Adrenal gland (tissue), 12 donors: Measurements from ENCODE around the gene NRP2. TPM values are rescaled to one million over a fixed set of nuclear protein-coding genes. Genes with fewer than 3 reads are reported as not detected.

ENCODE experiments used
- DNase-seq, 7 donors: peaks; one replicate each; pipeline ENCODE4 v3.0.0-alpha.2; 2019 to 2020
- H3K27ac ChIP-seq, 5 donors: fragments of 200-600 bp; sonication (generic) in 4 of 5; 1 replicate in 3 of 5; 2 replicates in 2 of 5; pipeline versions ENCODE4 v1.5.1 to v1.8.0; 2016 to 2020; ENCODE audit warnings: mild to moderate bottlenecking in 1 of 5
- H3K27me3 ChIP-seq: fragments of 200-600 bp; 2 replicates; pipeline ENCODE4 v1.8.0; 2021
- H3K36me3 ChIP-seq, 2 donors: fragments of 200-600 bp; replicated peaks in 1 of 2; 1 replicate in 1 of 2; 2 replicates in 1 of 2; pipeline versions ENCODE4 v1.5.1 to v1.8.0; 2018 to 2022
- H3K4me1 ChIP-seq, 2 donors: fragments of 200-600 bp; replicated peaks in 1 of 2; 1 replicate in 1 of 2; 2 replicates in 1 of 2; pipeline versions ENCODE4 v1.5.1 to v1.8.0; 2018 to 2021
- H3K4me3 ChIP-seq, 4 donors: fragments of 200-600 bp; sonication (generic) in 3 of 4; one replicate each; pipeline ENCODE4 v1.5.1; 2016 to 2018
- H3K9me3 ChIP-seq, 3 donors: fragments of 200-600 bp; sonication (generic) in 1 of 3; replicated peaks in 1 of 3; 1 replicate in 2 of 3; 2 replicates in 1 of 3; pipeline versions ENCODE4 v1.5.1 to v1.8.0; 2016 to 2021
- CTCF ChIP-seq, 6 experiments: fragments of 450-650 bp in 4 of 6; fragments of 200-600 bp in 2 of 6; sonication (generic) in 1 of 6; IDR thresholded peaks; 1 replicate in 5 of 6; 2 replicates in 1 of 6; pipeline versions ENCODE4 v1.5.1 to v1.8.0; 2016 to 2021; ENCODE audit warnings: antibody characterized with exemption in 6 of 6, mild to moderate bottlenecking in 2 of 6, moderate library complexity in 1 of 6
- POLR2A ChIP-seq, 2 donors: fragments of 450-650 bp; IDR thresholded peaks; one replicate each; pipeline ENCODE4 v1.6.1; 2017; ENCODE audit warnings: antibody characterized with exemption in 2 of 2, mild to moderate bottlenecking in 2 of 2, moderate library complexity in 1 of 2
- WGBS, 4 donors: extraction: QIAGEN DNeasy Blood & Tissue Kit in 2 of 4; methylation state at CpG; one replicate each; pipeline versions ENCODE4 v1.1.5 to v1.1.7; 2013 to 2017; 5-methylcytosine and 5-hydroxymethylcytosine counted together
- intact Hi-C, 2 donors: fragments of 100-400 bp; cut with DNase I; formaldehyde crosslinking; loops; one replicate each; pipeline versions ENCODE4 v1.14.1 to v1.15.0; 2022 to 2023
- polyA plus RNA-seq, 3 donors: library from polyadenylated mRNA; stranded (reverse); fragments of 200-250 nt in 2 of 3; fragments of 350-450 nt in 1 of 3; fragmentation: Illumina TruSeq in 1 of 3; extraction: RNeasy Lipid Tissue Mini Kit (QIAGEN cat#74804) in 1 of 3; gene quantifications; one replicate each; pipeline ENCODE4 v1.2.3, GENCODE V29; 2013 to 2014
- total RNA-seq, 9 donors: library from RNA; depleted of rRNA in 4 of 9; stranded (reverse); fragments of >200 nt in 4 of 9; fragments of 120-200 nt in 1 of 9; fragmentation: NEBNext Ultra II Directional in 1 of 9; extraction: Animal tissue kit (Norgen Biotek cat#: 25700) in 1 of 9; gene quantifications; one replicate each; pipeline versions ENCODE4 v1.1.0 to v1.2.4, GENCODE V29; 2013 to 2023
- donor health status: healthy with polysubstance abuse.
- donor health status: Bipolar disorder and iron deficiency.
- donor health status: DM: yes; HTN: yes; CAD: no.
- donor health status: DM: no; HTN: no; CAD: no.
- donor health status: DM: no; HTN: no; CAD: no.
- donor health status: DM: yes; HTN: yes; CAD: no.

Gene NRP2
- total and polyA plus RNA-seq, 12 donors: 27.6 to 205 (median 93.1) TPM

GRCh38 chr2:205661281-205661680 is 21.0 kb upstream of the NRP2 start:
- Histone ChIP-seq H3K4me3 (no peak overlapping the region), H3K9me3 (no peaks in the 10 kb centered on the region), H3K27ac (no peak overlapping the region), H3K36me3 (no peaks in the 10 kb centered on the region), H3K27me3 (no peaks in the 10 kb centered on the region), H3K4me1 (no peaks in the 10 kb centered on the region)
- WGBS, 4 donors: 81 to 93% (median 82%) methylated on average over 5 of the region's 5 CpGs
- intact Hi-C loops: no loop called here
- TF ChIP-seq CTCF (IDR thresholded peaks at IDR 0.05) (no peak), POLR2A (IDR thresholded peaks at IDR 0.05) (no peak)
- no peak for DNase-seq

GRCh38 chr2:205662206-205662965 is 19.9 kb upstream of the NRP2 start:
- Histone ChIP-seq H3K4me1 (no peaks in the 10 kb centered on the region), H3K4me3 (no peak overlapping the region), H3K9me3 (no peaks in the 10 kb centered on the region), H3K36me3 (no peaks in the 10 kb centered on the region), H3K27ac (no peak overlapping the region), H3K27me3 (no peaks in the 10 kb centered on the region)
- no peak for TF ChIP-seq POLR2A (IDR thresholded peaks at IDR 0.05)
- TF ChIP-seq CTCF (IDR thresholded peaks at IDR 0.05): no peak
- 57 to 90% (median 77%) methylated on average over 3 of the region's 3 CpGs for WGBS, 4 donors
- no peak for DNase-seq
- intact Hi-C loops: no loop called here

- no peaks in the 10 kb centered on the region for H3K4me1 ChIP-seq
- H3K27me3 ChIP-seq: no peaks in the 10 kb centered on the region
- no peak overlapping the region for H3K27ac ChIP-seq
- no peaks in the 10 kb centered on the region for H3K9me3 ChIP-seq
- TF ChIP-seq CTCF (IDR thresholded peaks at IDR 0.05) (no peak), POLR2A (IDR thresholded peaks at IDR 0.05) (no peak)
- H3K36me3 ChIP-seq: no peaks in the 10 kb centered on the region
- H3K4me3 ChIP-seq: no peak overlapping the region
- intact Hi-C loops: no loop called here
- 74 to 80% (median 77%) methylated on average over 2 of the region's 2 CpGs for WGBS, 4 donors
- DNase-seq: no peak
Measured at GRCh38 chr2:205665791-205666190, 16.5 kb upstream of the NRP2 start.

- Histone ChIP-seq H3K4me3 (no peak overlapping the region), H3K36me3 (no peaks in the 10 kb centered on the region), H3K27ac (no peak overlapping the region), H3K4me1 (no peaks in the 10 kb centered on the region), H3K9me3 (no peaks in the 10 kb centered on the region), H3K27me3 (no peaks in the 10 kb centered on the region)
- intact Hi-C loops: loop anchor here in 1 of 2 donors (10.0 kb wide), 1 partner anchor 805 kb away; no protein-coding TSS in a partner anchor
- no peak for DNase-seq
- TF ChIP-seq CTCF (IDR thresholded peaks at IDR 0.05) (no peak), POLR2A (IDR thresholded peaks at IDR 0.05) (no peak)
- 89 to 95% (median 93%) methylated on average over 2 of the region's 2 CpGs for WGBS, 4 donors
Measured at GRCh38 chr2:205670292-205670691, 12.0 kb upstream of the NRP2 start.
